IPS-NIHi7 (cell line): Measurements from ENCODE around the gene NIT2.
A peak's percentile ranks its signal among the peaks of the same experiment; 100 is the strongest.
"Not testable (repeated sequence)": the region's sequence is repeated elsewhere in the genome, so short reads cannot be mapped to it uniquely, and the experiment has no call there.

ENCODE experiments used
- DNase-seq: peaks from one replicate; pipeline ENCODE4 v3.0.0; 2012; ENCODE audit warnings: mixed read lengths; ENCODE audit errors: extremely low spot score

Gene NIT2, protein sequence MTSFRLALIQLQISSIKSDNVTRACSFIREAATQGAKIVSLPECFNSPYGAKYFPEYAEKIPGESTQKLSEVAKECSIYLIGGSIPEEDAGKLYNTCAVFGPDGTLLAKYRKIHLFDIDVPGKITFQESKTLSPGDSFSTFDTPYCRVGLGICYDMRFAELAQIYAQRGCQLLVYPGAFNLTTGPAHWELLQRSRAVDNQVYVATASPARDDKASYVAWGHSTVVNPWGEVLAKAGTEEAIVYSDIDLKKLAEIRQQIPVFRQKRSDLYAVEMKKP

DNA sequence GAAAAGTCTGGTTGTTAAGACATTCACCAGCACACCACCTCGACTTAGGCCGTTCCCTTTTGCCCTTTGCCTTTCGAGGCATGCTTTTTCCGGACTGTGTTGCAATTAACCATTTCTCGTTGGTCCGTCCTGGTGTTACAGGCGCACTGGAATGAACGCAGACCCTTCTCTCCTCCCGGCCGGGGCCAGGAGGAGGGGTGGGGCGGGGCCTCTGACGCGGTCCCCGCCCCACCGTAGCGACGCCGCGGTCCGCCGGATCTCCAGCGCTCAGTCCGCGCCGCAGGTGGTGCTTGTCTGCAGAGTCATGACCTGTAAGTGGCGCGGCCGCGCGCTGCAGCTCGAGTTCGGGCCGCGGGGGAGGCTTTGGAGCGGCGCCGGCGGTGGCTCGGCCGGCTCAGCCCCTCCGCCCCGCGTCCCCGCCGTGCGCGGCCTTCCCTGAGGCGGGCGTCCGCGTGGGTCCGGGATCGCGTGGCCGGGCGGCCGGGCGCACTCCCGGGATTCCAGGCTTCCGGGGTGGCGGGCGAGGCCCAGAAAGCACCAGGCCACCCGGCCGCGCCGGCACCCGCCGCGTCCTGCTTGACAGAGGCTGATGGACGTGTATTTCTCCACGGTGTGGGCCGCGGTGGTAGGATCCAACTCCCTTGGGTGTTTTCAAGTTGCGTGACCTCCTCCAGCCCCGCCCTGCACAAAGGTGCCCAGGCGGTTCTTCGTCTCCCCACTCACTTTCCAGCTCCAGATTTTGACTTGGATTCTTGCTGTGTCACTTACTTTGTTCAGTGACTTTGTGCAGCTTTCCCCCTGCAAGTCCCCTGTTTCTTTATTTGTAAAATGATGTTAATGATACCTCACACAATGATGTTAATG, at the start of gene NIT2:
Gene NIT2 (plus strand): TSS at position 270 of the 864 bp plus-strand sequence. CDS start 35 bp downstream, at position 305.
- peak; percentile 98 for DNase-seq

DNA sequence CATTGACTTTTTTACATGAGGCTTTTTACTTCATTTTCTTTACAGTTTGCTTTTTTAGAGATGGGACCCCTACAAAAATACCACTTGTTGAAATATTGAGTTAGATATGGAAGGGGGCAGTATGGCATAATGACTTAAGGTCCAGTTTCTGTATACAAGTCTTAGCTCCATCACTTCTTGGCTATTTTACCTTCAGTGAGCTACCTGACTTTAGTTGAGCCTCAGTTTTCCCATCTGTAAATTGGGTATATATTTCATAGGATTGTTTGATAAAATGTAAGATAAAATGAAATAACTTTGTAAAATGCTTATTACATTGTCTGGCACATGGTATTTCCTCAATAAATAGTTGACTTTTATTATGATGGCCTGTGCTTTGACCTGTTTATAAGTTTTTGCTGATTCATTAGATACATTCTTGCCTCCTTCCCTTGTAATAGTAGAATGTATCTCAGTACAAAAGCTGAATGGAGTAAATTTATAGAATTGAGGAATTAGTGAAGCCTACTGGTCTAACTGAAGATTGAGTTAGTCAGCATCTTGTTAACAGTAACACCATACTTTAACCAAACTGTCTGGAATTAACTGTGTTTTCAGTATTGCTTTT, 46.2 kb upstream of the NIT2 start:
- DNase-seq = no peak

DNA sequence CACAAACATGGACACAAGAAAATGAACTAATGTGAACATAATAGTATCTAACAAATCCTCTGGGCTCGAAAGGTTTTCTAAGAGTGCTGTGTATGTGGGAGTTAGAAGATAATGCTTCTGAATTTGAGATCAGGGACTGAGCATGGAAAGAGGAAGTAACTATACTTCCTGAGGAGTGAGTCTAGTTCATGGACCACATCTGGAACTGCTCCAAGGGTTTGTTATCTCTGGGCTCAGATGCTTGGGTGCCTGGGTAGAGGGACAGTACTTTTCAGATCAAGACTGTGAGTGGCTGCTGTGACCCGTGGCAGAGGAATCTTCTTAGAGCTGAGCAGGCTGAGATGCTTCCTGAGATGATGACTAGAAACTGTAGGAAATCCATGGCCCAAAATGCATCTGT, 45.2 kb upstream of the NIT2 start:
- no peak for DNase-seq

DNA sequence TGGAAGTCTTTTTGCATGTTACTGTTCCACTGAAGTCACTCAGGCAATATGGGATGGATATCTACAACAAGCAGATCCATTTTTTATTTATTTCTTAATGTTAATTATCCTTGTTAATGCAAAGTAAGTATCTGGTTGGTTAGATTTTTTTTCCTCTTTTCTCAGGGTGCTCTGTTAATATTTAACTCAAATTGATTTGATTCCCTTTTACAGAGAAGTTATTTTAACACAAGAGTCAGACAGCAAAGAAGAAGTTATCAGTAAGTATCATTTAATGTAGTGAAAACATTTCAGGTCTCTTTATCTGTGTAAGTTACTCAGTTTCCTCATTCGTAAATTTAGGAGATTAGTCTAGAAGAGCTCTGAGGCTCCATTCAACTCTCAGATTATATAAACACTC, 39.5 kb upstream of the NIT2 start:
- no peak for DNase-seq

DNA sequence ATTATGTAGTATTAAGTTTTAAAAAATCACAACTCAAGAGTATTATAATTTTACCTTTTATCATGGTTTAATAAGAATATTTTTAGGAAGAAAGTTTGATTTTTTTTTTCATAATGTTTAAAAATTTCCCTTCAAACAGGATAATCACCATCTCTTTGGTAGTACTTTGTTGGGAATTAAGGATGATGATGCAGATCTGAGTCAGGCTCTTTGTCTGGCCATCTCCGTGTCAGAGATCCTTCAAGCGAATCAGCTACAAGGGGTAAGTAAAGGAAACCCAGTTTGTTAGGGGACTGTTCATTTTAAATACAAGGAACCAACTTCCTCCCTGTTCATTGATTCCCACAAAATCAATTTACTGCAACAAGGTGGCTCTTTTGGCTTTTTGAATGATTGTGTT, 36.8 kb upstream of the NIT2 start:
- DNase-seq = no peak

DNA sequence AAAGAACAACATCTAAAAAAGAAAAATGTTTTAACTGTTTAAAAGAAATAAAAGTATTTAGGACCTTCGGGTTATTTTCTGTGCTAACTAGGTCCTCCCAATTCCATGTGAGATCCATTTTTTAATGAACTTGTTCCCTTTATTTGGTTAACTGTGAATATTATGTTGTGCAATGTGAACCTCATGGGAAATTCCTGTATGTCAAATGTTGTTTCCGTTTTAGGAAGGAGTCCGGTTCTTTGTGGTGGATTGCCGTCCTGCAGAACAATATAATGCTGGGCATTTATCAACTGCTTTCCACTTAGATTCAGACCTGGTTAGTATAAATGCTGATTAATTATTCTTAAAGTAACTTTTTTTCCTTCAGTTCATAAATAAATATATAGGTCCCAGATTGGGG, 35.5 kb upstream of the NIT2 start:
- no peak for DNase-seq

DNA sequence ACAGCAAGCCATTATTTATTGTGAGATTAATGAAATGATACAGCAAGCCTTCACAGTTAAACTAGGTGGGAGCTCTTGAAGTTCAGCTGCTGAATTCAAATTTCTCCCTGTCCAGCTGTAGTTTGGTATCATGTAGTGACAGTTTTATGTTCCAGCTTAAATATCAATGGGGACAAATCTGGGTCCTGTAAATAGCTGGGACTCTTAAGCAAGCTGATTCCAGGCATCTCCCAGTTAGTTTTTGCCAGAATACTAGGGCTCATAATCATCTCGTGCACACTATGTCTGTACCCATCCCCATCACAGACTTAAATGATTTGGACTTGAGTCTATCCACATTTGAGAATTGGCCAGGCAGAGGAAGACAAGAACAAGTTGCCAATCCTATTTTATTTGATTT, 27.9 kb upstream of the NIT2 start:
- no peak for DNase-seq

DNA sequence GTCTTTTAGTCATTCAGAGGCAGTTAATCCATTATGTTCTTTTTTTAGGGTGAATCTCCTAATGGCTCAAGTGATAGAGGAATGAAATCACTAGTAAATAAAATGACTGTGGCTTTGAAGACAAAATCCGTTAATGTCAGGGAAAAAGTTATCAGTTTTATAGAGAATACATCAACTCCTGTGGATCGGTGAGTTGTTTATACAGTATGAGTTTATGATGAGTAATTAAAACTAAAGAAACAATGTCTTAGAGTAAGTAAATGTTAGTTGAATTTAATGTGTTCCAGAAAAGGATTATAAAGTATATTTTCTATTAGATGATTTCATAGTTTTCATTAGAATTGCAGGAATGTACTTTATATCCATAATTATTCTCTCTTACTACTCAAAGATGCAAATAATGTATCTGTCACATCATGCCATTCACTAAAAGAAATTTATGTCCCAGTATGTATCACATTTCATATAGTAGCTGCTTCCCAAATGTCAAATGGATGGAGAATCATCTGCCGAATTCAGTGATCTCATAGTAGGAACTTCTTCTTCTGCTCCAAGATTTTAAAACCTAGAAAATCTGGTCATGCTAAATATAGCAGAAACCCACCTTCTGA, 24.1 kb upstream of the NIT2 start:
- no peak for DNase-seq

DNA sequence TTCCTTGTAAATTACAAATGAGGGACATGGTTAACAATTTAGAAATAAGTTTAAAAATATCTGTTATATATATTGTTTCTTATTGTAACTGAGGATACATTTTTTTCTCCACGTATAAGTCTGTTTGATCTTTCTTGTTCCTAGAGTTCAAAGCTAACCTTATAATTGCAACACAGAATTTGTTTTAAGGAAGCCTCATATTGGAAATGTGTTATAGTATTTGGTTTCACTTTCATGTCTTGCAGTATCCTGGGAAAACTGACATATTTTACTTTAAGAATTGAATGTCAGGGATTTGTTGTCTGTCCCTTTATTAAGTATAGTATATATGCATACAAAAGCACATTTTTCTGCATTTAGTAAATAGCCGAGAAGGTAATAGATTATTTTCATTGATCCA, 23.5 kb upstream of the NIT2 start:
- no peak for DNase-seq

DNA sequence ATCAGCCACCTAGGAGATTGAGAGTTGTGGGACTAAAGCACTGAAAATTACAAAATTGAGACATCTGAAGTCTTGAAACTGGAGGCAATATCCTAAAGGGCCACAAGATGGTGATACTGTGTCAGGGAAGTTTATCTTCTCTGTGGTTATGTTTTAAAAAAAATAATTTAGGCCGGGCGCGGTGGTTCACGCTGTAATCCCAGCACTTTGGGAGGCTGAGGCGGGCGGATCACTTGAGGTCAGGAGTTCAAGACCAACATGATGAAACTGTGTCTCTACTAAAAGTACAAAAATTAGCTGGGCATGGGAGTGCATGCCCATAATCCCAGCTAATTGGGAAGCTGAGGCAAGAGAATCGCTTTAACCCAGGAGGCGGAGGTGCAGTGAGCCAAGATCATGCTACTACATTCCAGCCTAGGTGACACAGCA, 17.9 kb upstream of the NIT2 start:
- peak; percentile 21 for DNase-seq

DNA sequence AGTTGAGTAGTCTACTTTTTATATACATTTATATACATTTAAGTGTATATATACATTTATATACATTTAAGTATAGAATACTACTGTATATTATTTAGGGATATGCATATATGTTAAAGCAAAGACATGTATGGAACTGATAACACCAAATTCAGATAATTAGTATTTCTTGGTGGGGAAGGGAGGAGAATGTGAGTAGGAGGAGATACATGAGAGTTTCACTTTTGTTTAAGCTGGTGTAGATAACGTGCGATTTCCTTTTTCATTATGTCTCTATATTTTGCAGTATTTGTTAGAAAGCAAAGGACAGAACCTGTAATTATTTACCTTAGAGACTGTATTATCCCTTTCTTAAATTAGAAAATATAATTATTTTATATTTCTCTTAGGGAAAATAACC, 16.6 kb upstream of the NIT2 start:
- no peak for DNase-seq

DNA sequence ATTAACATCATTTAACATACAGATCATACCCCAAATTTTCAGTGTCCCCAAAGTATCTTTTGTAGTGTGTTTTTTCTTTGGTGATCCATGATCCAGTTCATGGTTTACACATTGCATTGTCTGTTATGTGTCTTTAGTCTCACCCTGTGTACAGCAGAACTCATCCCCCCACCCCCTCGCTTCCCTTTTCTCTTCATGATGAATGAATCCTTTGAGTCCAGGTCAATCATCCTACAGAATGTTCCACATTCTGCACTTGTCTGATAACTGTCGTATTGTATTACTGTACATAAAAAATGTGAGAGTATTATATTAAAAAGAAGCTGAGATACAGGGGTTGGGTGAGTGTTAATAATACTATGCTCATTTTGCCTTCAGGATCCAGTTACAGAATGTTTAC, 14.6 kb upstream of the NIT2 start:
- no peak for DNase-seq

DNA sequence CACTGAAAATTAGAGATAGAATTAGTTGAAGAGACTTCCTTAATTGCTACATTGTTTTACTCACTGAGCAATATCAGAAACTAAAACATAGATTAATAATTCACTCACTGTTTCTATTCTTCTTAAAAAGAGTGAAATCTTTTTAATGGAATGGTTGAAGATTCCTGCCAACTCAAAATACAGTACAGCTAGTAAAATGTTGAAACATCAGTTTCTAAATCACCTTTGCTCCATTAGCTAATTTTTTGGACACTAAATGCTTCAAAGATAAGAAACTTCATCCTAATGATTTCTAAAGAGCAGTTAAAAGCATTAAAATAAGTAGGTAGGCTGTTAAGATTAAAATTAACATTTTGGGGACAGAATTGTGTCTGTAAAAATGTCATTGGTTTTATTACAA, 10.5 kb upstream of the NIT2 start:
- no peak for DNase-seq

DNA sequence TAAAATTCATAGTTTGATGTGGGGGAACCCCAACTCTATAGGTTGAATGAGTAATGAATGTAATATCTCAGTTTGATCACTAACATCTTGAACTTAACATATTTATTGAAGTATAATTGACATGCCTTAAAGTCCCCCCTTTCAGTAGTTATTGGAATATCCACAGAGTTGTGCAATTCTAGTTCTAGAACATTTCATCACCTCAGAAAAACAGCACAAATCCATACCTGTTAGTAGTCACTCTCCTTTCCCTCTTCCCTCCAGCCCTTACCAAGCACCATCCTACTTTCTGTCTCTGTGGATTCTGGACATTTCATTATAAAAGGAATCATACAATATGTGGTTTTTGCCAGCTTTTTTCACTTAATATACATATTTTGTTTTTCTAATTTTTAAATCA, 8.7 kb upstream of the NIT2 start:
- no peak for DNase-seq

DNA sequence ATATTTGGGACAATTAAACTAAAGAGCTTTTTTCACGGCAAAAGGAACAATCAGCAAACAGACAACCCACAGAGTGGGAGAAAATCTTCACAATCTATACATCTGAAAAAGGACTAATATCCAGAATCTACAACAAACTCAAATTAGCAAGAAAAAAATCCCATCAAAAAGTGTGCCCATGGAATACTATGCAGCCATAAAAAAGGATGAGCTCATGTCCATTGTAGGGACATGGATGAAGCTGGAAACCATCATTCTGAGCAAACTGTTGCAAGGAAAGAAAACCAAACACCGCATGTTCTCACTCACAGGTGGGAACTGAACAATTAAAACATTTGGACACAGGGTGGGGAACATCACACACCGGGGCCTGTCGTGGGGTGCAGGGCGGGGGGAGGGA, 7.2 kb upstream of the NIT2 start:
- DNase-seq = not testable (repeated sequence)

DNA sequence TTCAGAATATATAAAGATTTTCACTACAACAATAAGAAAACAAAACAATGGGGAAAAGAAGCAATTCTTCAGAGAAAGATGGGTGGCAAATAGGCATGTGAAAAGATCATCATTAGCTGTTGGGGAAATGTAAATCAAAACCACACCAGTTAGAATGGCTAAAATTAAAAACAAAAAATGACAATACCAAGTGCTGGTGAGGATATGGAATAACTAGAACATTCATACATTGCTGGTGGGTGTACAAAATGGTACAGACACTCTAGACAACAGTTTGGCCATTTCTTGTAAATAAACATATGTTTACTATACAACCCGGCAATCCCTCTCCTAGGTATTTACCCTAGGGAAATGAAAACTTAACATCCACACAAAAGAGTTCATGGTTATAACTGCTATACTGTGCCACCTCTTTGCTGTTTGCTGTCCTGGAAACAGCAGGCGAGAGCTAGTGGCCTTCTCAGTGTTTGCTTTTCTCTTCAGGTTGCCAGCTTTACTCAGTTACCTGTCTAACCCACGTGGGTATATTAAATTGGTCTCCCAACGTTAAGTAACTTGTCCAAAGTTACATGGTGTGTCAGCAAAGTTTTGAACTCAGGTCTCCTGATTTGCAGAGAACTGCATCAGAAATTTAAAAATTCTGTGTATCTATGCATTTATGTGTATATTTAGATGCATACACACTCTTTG, 4.6 kb upstream of the NIT2 start:
- DNase-seq = no peak

DNA sequence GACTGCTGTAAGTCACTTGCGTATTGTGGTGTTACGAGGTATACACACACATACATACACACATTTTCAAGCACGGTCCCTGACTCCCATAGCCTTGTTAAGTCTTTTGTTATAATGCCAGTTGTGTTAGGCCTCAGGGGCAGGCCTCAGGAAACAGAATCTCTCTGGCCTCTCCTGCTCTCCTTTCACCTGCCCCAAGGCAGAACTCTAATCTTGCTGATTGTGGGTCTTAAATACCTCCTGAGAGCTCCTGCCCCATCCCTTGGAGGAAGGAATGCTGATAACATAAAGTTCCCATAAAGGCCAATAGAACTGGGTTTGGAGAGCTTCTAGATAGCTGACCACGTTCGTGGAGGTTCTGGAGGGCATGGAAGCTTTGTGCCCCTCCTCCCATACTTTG, 3.9 kb upstream of the NIT2 start:
- no peak for DNase-seq

DNA sequence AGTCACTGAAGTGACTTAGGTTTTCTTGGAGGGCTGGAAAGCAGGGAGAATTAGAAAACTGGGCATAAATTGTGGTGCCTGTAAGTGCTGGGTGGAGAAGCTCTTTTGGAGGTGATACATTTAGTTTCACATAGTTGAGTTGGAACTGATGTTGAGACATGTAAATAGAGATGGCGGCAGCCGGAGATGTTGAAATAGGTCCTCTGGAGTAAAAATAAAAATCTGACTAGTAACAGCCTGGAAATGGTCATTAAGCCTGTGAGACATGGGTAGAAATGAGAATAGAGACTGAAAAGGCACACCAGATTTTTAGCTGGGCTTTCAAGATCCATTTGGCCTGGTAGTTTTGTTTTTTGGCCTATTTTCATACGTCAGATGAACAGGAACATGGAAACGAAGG, 2.9 kb upstream of the NIT2 start:
- no peak for DNase-seq

DNA sequence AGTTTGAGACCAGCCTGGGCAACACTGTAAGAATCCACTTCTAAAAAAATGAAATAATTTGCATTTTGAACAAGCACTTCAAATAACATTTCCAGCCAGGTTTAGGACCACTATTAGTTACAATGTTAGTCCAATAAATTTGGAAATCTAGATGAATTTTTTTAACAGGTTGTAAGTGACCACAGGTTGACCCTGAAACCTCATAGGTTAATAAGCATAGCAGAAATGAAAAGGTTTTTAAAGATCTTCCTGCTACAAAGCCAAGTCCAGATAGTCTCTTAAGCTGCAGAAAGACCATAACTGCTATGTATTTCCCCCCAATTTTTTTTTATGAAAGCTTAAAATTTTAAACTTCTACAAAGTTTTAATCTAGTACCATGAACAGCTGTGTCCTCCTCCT, 1.5 kb upstream of the NIT2 start:
- DNase-seq = no peak

DNA sequence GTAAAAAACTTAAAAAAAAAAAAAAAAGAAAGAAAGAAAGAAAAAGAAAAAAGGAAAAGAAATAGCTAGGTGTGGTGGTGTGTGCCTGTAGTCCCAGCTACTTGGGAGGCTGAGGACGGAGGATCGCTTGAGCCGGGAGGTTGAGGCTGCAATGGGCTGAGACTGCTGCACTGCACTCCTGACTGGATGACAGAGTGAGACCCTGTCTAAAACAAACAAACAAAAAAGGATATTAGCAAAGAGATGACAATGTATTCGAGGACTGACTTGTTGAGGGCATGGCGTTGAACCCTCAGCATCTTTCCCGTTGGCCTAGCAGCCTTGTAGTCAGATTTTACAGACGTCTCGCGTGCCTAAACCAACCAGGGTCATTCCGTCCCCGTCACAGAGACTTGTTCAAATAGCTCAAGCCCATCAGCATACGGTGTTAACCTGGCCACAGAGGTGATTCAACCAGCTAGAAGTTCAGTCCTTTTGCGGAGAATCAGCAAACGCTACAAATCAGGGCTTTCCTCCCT, 528 bp upstream of the NIT2 start:
- DNase-seq = peak; percentile 55

DNA sequence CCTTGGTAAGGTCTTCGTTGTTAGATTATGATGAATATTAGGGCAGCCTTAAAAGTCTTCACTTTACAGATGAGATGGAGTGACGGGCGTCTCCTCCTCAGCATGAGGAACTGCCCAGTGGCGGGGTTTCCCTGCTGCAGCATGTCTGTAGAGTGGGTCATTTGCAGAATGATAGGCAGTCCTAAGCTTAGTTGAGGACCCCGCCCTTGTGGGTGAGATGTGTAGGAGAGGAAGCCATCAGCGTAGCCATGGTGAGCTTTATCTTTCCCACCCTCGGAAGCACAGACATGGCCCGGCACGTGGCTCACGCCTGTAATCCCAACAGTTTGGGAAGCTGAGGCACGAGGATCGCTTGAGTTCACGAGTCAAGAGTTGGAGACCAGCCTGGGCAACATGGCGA, 877 bp downstream of the NIT2 start:
- DNase-seq = peak; percentile 53

DNA sequence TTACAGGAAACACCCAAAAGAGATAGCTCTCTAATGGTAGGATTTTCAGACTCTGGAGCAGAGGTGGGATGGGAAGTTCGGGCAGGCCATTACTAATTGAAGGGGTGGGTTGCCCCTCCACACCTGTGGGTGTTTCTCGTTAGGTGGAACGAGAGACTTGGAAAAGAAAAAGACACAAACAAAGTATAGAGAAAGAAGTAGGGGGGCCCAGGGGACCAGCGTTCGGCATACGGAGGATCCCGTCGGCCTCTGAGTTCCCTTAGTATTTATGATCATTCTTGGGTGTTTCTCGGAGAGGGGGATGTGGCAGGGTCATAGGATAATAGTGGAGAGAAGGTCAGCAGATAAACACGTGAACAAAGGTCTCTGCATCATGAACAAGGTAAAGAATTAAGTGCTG, 1.7 kb downstream of the NIT2 start:
- not testable (repeated sequence) for DNase-seq
